Measurements from ENCODE around the gene MGMT. TPM values are rescaled to one million over a fixed set of nuclear protein-coding genes. Genes with fewer than 3 reads are reported as not detected.

Gene MGMT
- total RNA-seq, 1 experiment from 2014 or later: 11.5 TPM

DNA sequence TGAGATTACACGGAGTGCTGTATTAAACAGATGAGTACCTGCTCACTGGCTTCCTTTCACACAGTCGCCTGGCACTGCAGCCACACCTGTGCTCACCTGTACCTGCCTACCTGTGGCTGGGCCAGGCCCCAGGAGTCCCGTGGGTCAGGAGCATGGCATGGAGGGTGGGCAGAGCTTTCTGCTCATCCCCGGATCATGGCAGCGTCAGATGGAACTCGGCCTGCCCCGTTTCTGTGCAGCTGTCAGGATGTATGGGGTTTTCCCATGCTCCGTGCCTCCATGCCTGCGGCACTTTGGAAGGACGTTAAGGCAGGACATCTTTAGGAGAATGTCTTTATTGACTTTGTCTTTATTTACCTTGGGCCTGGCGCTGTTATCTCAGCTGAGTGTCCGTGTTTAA, 112.2 kb downstream of the MGMT start:
- H3K9me2 ChIP-seq (ENCODE audit: insufficient read depth): no peaks in the 10 kb centered on the region
- no peak overlapping the region for H3K9ac ChIP-seq (ENCODE audit: low read length)
- no peak overlapping the region for H3K27ac ChIP-seq (ENCODE audit: low read depth, low read length)
- no peaks in the 10 kb centered on the region for H3K79me2 ChIP-seq (ENCODE audit: insufficient read depth, low read length)
- H3K4me1 ChIP-seq (ENCODE audit: control insufficient read depth in 1 of 2, insufficient read depth in 2 of 2, low read length in 2 of 2): no peaks in the 10 kb centered on the region
- no peak overlapping the region for H3K4me2 ChIP-seq (ENCODE audit: low read length)
- no peak overlapping the region for H3K4me3 ChIP-seq (replicated peaks in 1 of 2; ENCODE audit: low read depth in 1 of 2, low read length in 2 of 2)
- ChIA-PET RAD21 (ENCODE audit: low non-redundant PET in 1 of 2, low total read pairs in 2 of 2, uncharacterized antibody in 2 of 2, unreplicated experiment in 2 of 2) (no interaction called here), POLR2A (no interaction called here), CTCF (no interaction called here)
- DNase-seq (ENCODE audit: low read depth, low spot score): no peak
- H3K36me3 ChIP-seq (ENCODE audit: control insufficient read depth in 1 of 2, insufficient read depth in 2 of 2, low read length in 2 of 2): no peaks in the 10 kb centered on the region
- no peaks in the 10 kb centered on the region for H3K9me3 ChIP-seq (ENCODE audit: control insufficient read depth in 1 of 2, insufficient read depth in 1 of 2, low read depth in 1 of 2, low read length in 2 of 2)
- BruUV-seq (replicated peaks): no TSS peak
- intact Hi-C loops (cut with micrococcal nuclease): no loop called here
- TF ChIP-seq JUND (IDR thresholded peaks at IDR 0.05) (no peak), YY1 (IDR thresholded peaks at IDR 0.05; ENCODE audit: extremely low read depth, insufficient replicate concordance, low read depth, low read length) (no peak), SRF (IDR thresholded peaks at IDR 0.05; ENCODE audit: low read depth) (no peak), EZH2phosphoT487 (IDR thresholded peaks at IDR 0.05; ENCODE audit: borderline replicate concordance) (no peak), FOSL1 (IDR thresholded peaks at IDR 0.05; ENCODE audit: low read depth) (no peak), ELF1 (IDR thresholded peaks at IDR 0.05; ENCODE audit: borderline replicate concordance, low read depth) (no peak), TCF7L2 (IDR thresholded peaks at IDR 0.05; ENCODE audit: borderline replicate concordance, extremely low read depth, insufficient read depth, insufficient read length) (no peak), POLR2A (IDR thresholded peaks at IDR 0.05; ENCODE audit: borderline replicate concordance, extremely low read depth, insufficient read depth, insufficient read length) (no peak), SP1 (IDR thresholded peaks at IDR 0.05; ENCODE audit: low read depth) (no peak), ZFX (IDR thresholded peaks at IDR 0.05) (no peak), EZH2 (IDR thresholded peaks at IDR 0.05) (no peak), EGR1 (IDR thresholded peaks at IDR 0.05; ENCODE audit: low read depth) (no peak)
- TF ChIP-seq, protein P1, sequence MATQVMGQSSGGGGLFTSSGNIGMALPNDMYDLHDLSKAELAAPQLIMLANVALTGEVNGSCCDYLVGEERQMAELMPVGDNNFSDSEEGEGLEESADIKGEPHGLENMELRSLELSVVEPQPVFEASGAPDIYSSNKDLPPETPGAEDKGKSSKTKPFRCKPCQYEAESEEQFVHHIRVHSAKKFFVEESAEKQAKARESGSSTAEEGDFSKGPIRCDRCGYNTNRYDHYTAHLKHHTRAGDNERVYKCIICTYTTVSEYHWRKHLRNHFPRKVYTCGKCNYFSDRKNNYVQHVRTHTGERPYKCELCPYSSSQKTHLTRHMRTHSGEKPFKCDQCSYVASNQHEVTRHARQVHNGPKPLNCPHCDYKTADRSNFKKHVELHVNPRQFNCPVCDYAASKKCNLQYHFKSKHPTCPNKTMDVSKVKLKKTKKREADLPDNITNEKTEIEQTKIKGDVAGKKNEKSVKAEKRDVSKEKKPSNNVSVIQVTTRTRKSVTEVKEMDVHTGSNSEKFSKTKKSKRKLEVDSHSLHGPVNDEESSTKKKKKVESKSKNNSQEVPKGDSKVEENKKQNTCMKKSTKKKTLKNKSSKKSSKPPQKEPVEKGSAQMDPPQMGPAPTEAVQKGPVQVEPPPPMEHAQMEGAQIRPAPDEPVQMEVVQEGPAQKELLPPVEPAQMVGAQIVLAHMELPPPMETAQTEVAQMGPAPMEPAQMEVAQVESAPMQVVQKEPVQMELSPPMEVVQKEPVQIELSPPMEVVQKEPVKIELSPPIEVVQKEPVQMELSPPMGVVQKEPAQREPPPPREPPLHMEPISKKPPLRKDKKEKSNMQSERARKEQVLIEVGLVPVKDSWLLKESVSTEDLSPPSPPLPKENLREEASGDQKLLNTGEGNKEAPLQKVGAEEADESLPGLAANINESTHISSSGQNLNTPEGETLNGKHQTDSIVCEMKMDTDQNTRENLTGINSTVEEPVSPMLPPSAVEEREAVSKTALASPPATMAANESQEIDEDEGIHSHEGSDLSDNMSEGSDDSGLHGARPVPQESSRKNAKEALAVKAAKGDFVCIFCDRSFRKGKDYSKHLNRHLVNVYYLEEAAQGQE (IDR thresholded peaks at IDR 0.05; ENCODE audit: low read depth): no peak
- TF ChIP-seq, protein P2, sequence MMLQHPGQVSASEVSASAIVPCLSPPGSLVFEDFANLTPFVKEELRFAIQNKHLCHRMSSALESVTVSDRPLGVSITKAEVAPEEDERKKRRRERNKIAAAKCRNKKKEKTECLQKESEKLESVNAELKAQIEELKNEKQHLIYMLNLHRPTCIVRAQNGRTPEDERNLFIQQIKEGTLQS (IDR thresholded peaks at IDR 0.05): no peak
- TF ChIP-seq, protein P3, sequence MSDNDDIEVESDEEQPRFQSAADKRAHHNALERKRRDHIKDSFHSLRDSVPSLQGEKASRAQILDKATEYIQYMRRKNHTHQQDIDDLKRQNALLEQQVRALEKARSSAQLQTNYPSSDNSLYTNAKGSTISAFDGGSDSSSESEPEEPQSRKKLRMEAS (IDR thresholded peaks at IDR 0.05): no peak
- TF ChIP-seq, protein P4, sequence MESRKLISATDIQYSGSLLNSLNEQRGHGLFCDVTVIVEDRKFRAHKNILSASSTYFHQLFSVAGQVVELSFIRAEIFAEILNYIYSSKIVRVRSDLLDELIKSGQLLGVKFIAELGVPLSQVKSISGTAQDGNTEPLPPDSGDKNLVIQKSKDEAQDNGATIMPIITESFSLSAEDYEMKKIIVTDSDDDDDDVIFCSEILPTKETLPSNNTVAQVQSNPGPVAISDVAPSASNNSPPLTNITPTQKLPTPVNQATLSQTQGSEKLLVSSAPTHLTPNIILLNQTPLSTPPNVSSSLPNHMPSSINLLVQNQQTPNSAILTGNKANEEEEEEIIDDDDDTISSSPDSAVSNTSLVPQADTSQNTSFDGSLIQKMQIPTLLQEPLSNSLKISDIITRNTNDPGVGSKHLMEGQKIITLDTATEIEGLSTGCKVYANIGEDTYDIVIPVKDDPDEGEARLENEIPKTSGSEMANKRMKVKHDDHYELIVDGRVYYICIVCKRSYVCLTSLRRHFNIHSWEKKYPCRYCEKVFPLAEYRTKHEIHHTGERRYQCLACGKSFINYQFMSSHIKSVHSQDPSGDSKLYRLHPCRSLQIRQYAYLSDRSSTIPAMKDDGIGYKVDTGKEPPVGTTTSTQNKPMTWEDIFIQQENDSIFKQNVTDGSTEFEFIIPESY (IDR thresholded peaks at IDR 0.05; ENCODE audit: extremely low read depth, insufficient replicate concordance, low read length): no peak
- no peaks in the 10 kb centered on the region for H3K27me3 ChIP-seq (ENCODE audit: insufficient read depth, low read length)
- no peak for ATAC-seq
- H2AFZ ChIP-seq (ENCODE audit: low read depth, low read length, poor library complexity, severe bottlenecking): no peak overlapping the region
- no peaks in the 10 kb centered on the region for H4K20me1 ChIP-seq (ENCODE audit: insufficient read depth)
